DLD1 (cell line): ENCODE measurements around the gene EML3.
"Not testable (repeated sequence)": the region's sequence is repeated elsewhere in the genome, so short reads cannot be mapped to it uniquely, and the experiment has no call there.

Experiments
- in situ Hi-C: cut with HindIII; loops from 2 replicates; pipeline ENCODE4 v1.10.0; 2017; ENCODE audit warnings: low sequenced_read_pairs

The EML3 gene

GRCh38 chr11:62621027-62621566 lies 8.5 kb upstream of the EML3 start:
- in situ Hi-C loops = no loop called here

- in situ Hi-C loops = not testable (repeated sequence)
Observed at GRCh38 chr11:62616957-62617356, 4.4 kb upstream of the EML3 start.

GRCh38 chr11:62615521-62615920 lies 2.9 kb upstream of the EML3 start:
- in situ Hi-C loops = no loop called here

GRCh38 chr11:62614275-62614674 lies 1.7 kb upstream of the EML3 start:
- in situ Hi-C loops = no loop called here

- in situ Hi-C loops = no loop called here
Observed at GRCh38 chr11:62613291-62613778, 760 bp upstream of the EML3 start.

- in situ Hi-C loops = no loop called here
Observed at GRCh38 chr11:62611705-62612365, 740 bp downstream of the EML3 start.

GRCh38 chr11:62610814-62611704 lies 1.5 kb downstream of the EML3 start:
- in situ Hi-C loops = no loop called here

- in situ Hi-C loops = no loop called here
Observed at GRCh38 chr11:62610403-62610802, 2.2 kb downstream of the EML3 start.

GRCh38 chr11:62608776-62609175 lies 3.8 kb downstream of the EML3 start:
- in situ Hi-C loops = no loop called here

GRCh38 chr11:62607714-62608113 lies 4.9 kb downstream of the EML3 start:
- in situ Hi-C loops = no loop called here

- in situ Hi-C loops = no loop called here
Observed at GRCh38 chr11:62605902-62606301, 6.7 kb downstream of the EML3 start.

- in situ Hi-C loops = no loop called here
Observed at GRCh38 chr11:62605467-62605866, 7.1 kb downstream of the EML3 start.

- in situ Hi-C loops = no loop called here
Observed at GRCh38 chr11:62604460-62605120, 8.0 kb downstream of the EML3 start.

GRCh38 chr11:62603776-62604299 lies 8.7 kb downstream of the EML3 start:
- in situ Hi-C loops = no loop called here

GRCh38 chr11:62603072-62603408 lies 9.5 kb downstream of the EML3 start:
- in situ Hi-C loops = no loop called here

GRCh38 chr11:62602141-62603071 lies 10.2 kb downstream of the EML3 start:
- in situ Hi-C loops = no loop called here

GRCh38 chr11:62601372-62602140 lies 11.0 kb downstream of the EML3 start, which contains the start of gene MTA2:
Gene MTA2, minus strand, starts transcription at chr11:62601865. Its CDS starts 415 bp downstream, at chr11:62601450.
- in situ Hi-C loops = no loop called here

- in situ Hi-C loops = no loop called here
Observed at GRCh38 chr11:62601122-62601371, 11.5 kb downstream of the EML3 start.

GRCh38 chr11:62600367-62601121 lies 12.0 kb downstream of the EML3 start:
- in situ Hi-C loops = no loop called here
